Measurements from ENCODE around the gene WFDC5.

WFDC5 gene

GRCh38 chr20:45087814-45088213, 27.2 kb downstream of the WFDC5 start:
- no peak overlapping the region for H3K4me3 Mint-ChIP-seq
- H3K36me3 Mint-ChIP-seq (ENCODE audit: low read depth): peaks cover 81% of the 10 kb centered on the region
- H3K9me3 Mint-ChIP-seq: no peaks in the 10 kb centered on the region
- peaks cover 3% of the 10 kb centered on the region for H3K4me1 Mint-ChIP-seq (ENCODE audit: low read depth)
- H3K27ac Mint-ChIP-seq: peak overlapping the region; percentile 41
- DNase-seq: no peak
- H3K27me3 Mint-ChIP-seq: no peaks in the 10 kb centered on the region

- Mint-ChIP-seq H3K27ac (peak overlapping the region; percentile 41), H3K27me3 (no peaks in the 10 kb centered on the region), H3K4me3 (no peak overlapping the region), H3K4me1 (ENCODE audit: low read depth) (peaks cover 3% of the 10 kb centered on the region), H3K9me3 (no peaks in the 10 kb centered on the region), H3K36me3 (ENCODE audit: low read depth) (peaks cover 86% of the 10 kb centered on the region)
- no peak for DNase-seq
These were observed 27.7 kb downstream of the WFDC5 start for GRCh38 chr20:45087097-45087790.

GRCh38 chr20:45085867-45086266, 29.1 kb downstream of the WFDC5 start:
- Mint-ChIP-seq H3K4me3 (no peak overlapping the region), H3K9me3 (peaks cover 4% of the 10 kb centered on the region), H3K27ac (peak overlapping the region; percentile 50), H3K27me3 (no peaks in the 10 kb centered on the region), H3K36me3 (ENCODE audit: low read depth) (peaks cover 97% of the 10 kb centered on the region), H3K4me1 (ENCODE audit: low read depth) (peaks cover 3% of the 10 kb centered on the region)
- no peak for DNase-seq

- no peak for DNase-seq
- peaks cover 4% of the 10 kb centered on the region for H3K9me3 Mint-ChIP-seq
- H3K4me1 Mint-ChIP-seq (ENCODE audit: low read depth): peaks cover 3% of the 10 kb centered on the region
- H3K4me3 Mint-ChIP-seq: no peak overlapping the region
- H3K27me3 Mint-ChIP-seq: no peaks in the 10 kb centered on the region
- peak overlapping the region; percentile 62 for H3K27ac Mint-ChIP-seq
- peaks cover 97% of the 10 kb centered on the region for H3K36me3 Mint-ChIP-seq (ENCODE audit: low read depth)
These were observed 29.7 kb downstream of the WFDC5 start for GRCh38 chr20:45085289-45085688.

- Mint-ChIP-seq H3K4me3 (no peak overlapping the region), H3K36me3 (ENCODE audit: low read depth) (peaks cover 100% of the 10 kb centered on the region), H3K9me3 (peaks cover 9% of the 10 kb centered on the region), H3K4me1 (ENCODE audit: low read depth) (peaks cover 3% of the 10 kb centered on the region), H3K27me3 (no peaks in the 10 kb centered on the region), H3K27ac (peak overlapping the region; percentile 55)
- DNase-seq: no peak
These were observed 31.8 kb downstream of the WFDC5 start for GRCh38 chr20:45083127-45083526.

GRCh38 chr20:45082468-45082867, 32.5 kb downstream of the WFDC5 start:
- Mint-ChIP-seq H3K36me3 (ENCODE audit: low read depth) (peaks cover 100% of the 10 kb centered on the region), H3K9me3 (peaks cover 9% of the 10 kb centered on the region), H3K27me3 (no peaks in the 10 kb centered on the region), H3K4me3 (no peak overlapping the region), H3K27ac (no peak overlapping the region), H3K4me1 (ENCODE audit: low read depth) (peaks cover 3% of the 10 kb centered on the region)
- DNase-seq: no peak

- H3K4me1 Mint-ChIP-seq (ENCODE audit: low read depth): peaks cover 2% of the 10 kb centered on the region
- no peaks in the 10 kb centered on the region for H3K27me3 Mint-ChIP-seq
- H3K36me3 Mint-ChIP-seq (ENCODE audit: low read depth): peaks cover 100% of the 10 kb centered on the region
- peaks cover 9% of the 10 kb centered on the region for H3K9me3 Mint-ChIP-seq
- DNase-seq: no peak
- H3K4me3 Mint-ChIP-seq: no peak overlapping the region
- H3K27ac Mint-ChIP-seq: peak overlapping the region; percentile 2
These were observed 33.9 kb downstream of the WFDC5 start for GRCh38 chr20:45080867-45081624.

GRCh38 chr20:45077559-45077958, 37.4 kb downstream of the WFDC5 start:
- H3K4me1 Mint-ChIP-seq (ENCODE audit: low read depth): peaks cover 10% of the 10 kb centered on the region
- H3K4me3 Mint-ChIP-seq: no peak overlapping the region
- peaks cover 9% of the 10 kb centered on the region for H3K9me3 Mint-ChIP-seq
- H3K36me3 Mint-ChIP-seq (ENCODE audit: low read depth): peaks cover 98% of the 10 kb centered on the region
- H3K27me3 Mint-ChIP-seq: no peaks in the 10 kb centered on the region
- peak overlapping the region; percentile 42 for H3K27ac Mint-ChIP-seq
- DNase-seq: no peak

GRCh38 chr20:45073221-45073620, 41.8 kb downstream of the WFDC5 start:
- H3K4me3 Mint-ChIP-seq: no peak overlapping the region
- H3K9me3 Mint-ChIP-seq: no peaks in the 10 kb centered on the region
- no peaks in the 10 kb centered on the region for H3K27me3 Mint-ChIP-seq
- no peak for DNase-seq
- peaks cover 44% of the 10 kb centered on the region for H3K4me1 Mint-ChIP-seq (ENCODE audit: low read depth)
- H3K27ac Mint-ChIP-seq: peak overlapping the region; percentile 87
- peaks cover 92% of the 10 kb centered on the region for H3K36me3 Mint-ChIP-seq (ENCODE audit: low read depth)

- no peaks in the 10 kb centered on the region for H3K27me3 Mint-ChIP-seq
- peak overlapping the region; percentile 79 for H3K27ac Mint-ChIP-seq
- DNase-seq: no peak
- H3K9me3 Mint-ChIP-seq: no peaks in the 10 kb centered on the region
- peaks cover 55% of the 10 kb centered on the region for H3K4me1 Mint-ChIP-seq (ENCODE audit: low read depth)
- peaks cover 92% of the 10 kb centered on the region for H3K36me3 Mint-ChIP-seq (ENCODE audit: low read depth)
- no peak overlapping the region for H3K4me3 Mint-ChIP-seq
These were observed 42.9 kb downstream of the WFDC5 start for GRCh38 chr20:45072066-45072465.

GRCh38 chr20:45070932-45071632, 43.9 kb downstream of the WFDC5 start:
- peaks cover 91% of the 10 kb centered on the region for H3K36me3 Mint-ChIP-seq (ENCODE audit: low read depth)
- H3K27me3 Mint-ChIP-seq: no peaks in the 10 kb centered on the region
- no peaks in the 10 kb centered on the region for H3K9me3 Mint-ChIP-seq
- peaks cover 64% of the 10 kb centered on the region for H3K4me1 Mint-ChIP-seq (ENCODE audit: low read depth)
- H3K27ac Mint-ChIP-seq: peak overlapping the region; percentile 73
- no peak overlapping the region for H3K4me3 Mint-ChIP-seq
- no peak for DNase-seq

GRCh38 chr20:45069261-45069660, 45.7 kb downstream of the WFDC5 start:
- DNase-seq: no peak
- H3K27me3 Mint-ChIP-seq: no peaks in the 10 kb centered on the region
- H3K27ac Mint-ChIP-seq: peak overlapping the region; percentile 45
- peaks cover 80% of the 10 kb centered on the region for H3K4me1 Mint-ChIP-seq (ENCODE audit: low read depth)
- H3K9me3 Mint-ChIP-seq: no peaks in the 10 kb centered on the region
- H3K36me3 Mint-ChIP-seq (ENCODE audit: low read depth): peaks cover 90% of the 10 kb centered on the region
- no peak overlapping the region for H3K4me3 Mint-ChIP-seq

GRCh38 chr20:45067558-45067957, 47.4 kb downstream of the WFDC5 start:
- Mint-ChIP-seq H3K4me3 (no peak overlapping the region), H3K36me3 (ENCODE audit: low read depth) (peaks cover 86% of the 10 kb centered on the region), H3K27me3 (no peaks in the 10 kb centered on the region), H3K4me1 (ENCODE audit: low read depth) (peaks cover 81% of the 10 kb centered on the region), H3K9me3 (no peaks in the 10 kb centered on the region), H3K27ac (peak overlapping the region; percentile 49)
- no peak for DNase-seq

- Mint-ChIP-seq H3K9me3 (no peaks in the 10 kb centered on the region), H3K36me3 (ENCODE audit: low read depth) (peaks cover 86% of the 10 kb centered on the region), H3K4me3 (no peak overlapping the region), H3K27ac (peak overlapping the region; percentile 49), H3K27me3 (no peaks in the 10 kb centered on the region), H3K4me1 (ENCODE audit: low read depth) (peaks cover 83% of the 10 kb centered on the region)
- no peak for DNase-seq
These were observed 47.9 kb downstream of the WFDC5 start for GRCh38 chr20:45067087-45067486.

- Mint-ChIP-seq H3K4me3 (no peak overlapping the region), H3K27me3 (no peaks in the 10 kb centered on the region), H3K9me3 (no peaks in the 10 kb centered on the region), H3K36me3 (ENCODE audit: low read depth) (peaks cover 88% of the 10 kb centered on the region), H3K4me1 (ENCODE audit: low read depth) (peaks cover 86% of the 10 kb centered on the region), H3K27ac (no peak overlapping the region)
- DNase-seq: no peak
These were observed 48.6 kb downstream of the WFDC5 start for GRCh38 chr20:45066372-45066771.

All from activated T-cell treated with anti-CD3 and anti-CD28 coated beads, Interleukin-2, amount 50 U/mL, for 24 hours (primary cell).